GM19035 (cell line): ENCODE measurements around the gene MINDY4.

Source experiments
- ATAC-seq: cut with Tn5 transposase; IDR thresholded peaks from one replicate; pipeline ENCODE4 v1.9.1; 2021; ENCODE audit not compliant: unreplicated experiment

MINDY4 gene

DNA sequence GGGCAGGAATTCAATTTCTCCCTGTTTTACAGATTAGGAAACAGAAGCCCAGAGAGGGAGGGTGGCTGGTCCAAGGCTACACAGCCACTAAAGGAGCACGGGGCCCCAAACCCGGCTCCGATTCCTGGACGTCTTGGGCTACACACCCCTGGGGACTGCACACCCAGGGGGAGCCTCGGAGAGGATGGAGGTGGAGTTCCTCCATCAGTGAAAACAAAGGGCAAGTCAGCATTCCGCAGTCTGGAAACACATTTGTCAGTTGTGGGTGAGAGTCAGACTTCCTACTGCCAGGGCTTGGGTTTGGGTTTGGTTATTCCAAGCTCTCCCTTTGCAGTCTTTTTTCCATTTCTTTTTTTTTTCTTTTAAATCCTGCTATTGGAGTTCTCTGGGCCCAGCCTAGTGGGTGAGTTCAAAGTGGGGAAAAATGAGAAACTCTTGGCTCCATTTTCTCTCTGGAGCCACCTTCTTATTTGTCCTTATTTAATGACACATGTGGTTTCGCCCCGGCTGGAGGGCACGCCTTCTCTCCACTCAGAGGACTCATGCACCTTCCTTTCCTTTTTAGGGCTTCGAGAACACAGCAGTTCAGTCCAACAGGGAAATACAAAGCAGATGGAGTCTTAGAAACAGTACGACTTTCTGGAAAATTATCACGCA is 80.6 kb downstream of the MINDY4 start:
- ATAC-seq: no peak

DNA sequence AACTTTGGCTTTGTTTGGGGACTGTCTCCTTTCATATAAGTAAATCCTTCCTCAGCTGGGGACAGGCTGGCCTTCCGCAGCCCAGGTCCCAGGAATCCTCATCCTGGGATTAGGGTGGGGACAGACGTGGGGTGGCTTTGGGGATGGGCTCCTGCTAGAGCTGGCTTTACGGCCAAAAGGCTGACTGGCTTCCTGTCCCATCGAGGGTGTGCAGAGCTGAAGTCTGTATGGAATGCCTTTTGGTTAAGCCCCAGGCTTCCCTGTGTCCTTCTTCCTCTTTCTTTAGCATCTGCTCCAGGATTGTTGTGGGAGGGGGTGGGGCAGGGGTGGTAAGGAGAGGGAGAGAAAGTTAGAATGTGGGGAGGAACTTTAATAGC is 81.1 kb downstream of the MINDY4 start:
- no peak for ATAC-seq

GRCh38 chr7:30852744-30853288 is 81.6 kb downstream of the MINDY4 start:
- ATAC-seq: no peak

DNA sequence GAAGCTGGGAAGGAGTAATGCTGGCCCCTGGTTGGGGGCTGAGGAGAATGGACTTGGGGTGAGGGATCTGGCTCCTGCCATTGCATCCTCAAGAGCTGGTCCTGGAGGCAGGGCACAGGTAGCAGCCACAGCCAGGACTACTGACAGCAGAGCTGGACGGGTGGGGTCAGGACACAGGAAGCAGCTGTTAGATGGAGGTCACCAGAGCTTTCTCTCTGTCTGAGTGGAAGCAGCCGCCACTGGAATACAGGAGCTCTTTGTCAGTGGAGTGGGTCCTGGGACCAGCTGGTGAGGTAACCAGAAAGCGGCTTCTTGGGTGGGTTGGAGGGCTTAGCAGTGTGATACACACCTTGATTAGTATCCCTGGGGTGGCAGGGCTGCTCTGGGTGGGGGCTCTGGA is 82.4 kb downstream of the MINDY4 start:
- no peak for ATAC-seq

GRCh38 chr7:30855936-30856335 is 84.7 kb downstream of the MINDY4 start:
- ATAC-seq: no peak

GRCh38 chr7:30858576-30858975 is 87.4 kb downstream of the MINDY4 start:
- no peak for ATAC-seq

DNA sequence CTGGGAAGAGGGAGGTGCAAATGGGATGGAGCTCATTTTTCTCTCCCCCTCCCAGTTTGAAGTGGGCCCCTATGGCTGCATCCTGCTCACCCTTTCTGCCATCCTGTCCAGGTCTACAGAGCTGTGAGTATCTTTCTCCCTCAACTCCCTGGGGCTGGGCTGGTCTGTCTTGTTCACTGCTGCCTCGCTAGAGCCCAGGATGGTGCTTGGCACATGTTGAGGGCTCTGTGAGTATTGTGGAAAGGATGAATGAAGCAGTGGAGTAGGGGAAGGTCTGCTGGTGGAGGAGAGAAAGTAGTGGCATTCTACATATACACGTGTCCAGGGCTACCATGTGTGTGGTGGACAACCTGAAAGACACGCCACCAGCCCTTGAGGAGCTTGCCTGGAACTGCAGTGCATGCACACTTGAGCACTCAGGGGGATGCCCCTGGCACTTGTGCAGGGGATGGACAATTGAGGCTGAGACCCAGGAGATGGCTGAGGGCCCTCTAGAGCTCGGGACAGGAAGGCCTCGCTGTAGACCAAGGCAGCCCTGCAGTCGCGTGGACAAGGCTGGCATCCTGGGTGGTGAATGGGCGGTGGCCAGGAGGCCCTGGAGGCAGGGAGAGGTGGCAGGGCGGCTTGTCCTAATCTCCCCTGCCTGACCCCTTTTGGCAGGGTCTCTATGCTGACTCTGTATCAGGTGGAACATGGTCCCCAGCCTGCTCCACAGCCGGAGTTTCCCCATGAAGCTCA is 88.2 kb downstream of the MINDY4 start:
- ATAC-seq: no peak

DNA sequence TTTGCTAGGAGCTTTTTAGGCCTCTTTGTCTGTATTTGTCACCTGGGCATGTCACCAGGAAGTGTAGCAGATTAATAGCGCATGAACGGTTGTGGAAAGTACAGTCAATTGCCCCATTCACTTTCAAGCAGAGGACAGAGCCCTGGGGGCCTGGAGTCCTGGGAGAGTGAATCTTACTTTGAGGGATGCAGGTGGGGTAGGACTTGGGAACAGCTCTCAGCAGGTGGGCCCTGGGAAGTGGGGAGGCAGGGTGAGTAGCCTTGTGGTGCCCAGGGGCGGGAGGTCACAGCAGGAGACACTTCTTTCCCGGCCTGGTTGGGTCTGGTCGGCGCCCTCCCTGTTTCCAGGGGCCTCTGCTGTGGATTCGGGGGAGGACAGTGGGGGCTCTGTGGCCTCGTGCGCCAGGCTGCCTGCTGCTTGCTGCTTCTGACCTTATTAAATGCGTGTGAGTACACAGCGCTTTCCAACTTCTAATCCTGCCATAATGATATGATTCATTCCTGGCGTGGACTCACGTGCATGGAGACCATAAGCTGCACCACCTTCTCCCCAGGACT is 88.8 kb downstream of the MINDY4 start:
- ATAC-seq: no peak

DNA sequence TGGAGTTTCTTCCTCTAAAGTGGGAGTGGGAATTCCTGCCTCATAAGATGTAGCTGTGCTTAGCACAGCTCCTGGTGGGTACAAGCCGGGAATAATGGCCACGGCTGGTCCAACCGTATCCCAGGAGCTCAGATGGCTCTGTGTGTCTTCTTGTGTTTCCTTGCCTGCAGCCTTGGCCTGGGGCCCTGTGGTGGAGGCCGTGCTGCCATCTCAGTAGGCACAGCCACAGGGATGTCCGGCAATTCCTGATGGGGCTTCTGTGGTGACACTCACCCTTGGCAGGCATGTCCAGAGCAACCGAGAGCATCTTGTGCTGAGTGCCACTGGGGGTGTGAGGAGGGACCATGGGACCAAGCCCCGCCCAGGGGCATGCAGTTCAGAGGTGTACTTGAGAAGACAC is 90.4 kb downstream of the MINDY4 start:
- no peak for ATAC-seq

GRCh38 chr7:30862995-30863705 is 91.9 kb downstream of the MINDY4 start:
- no peak for ATAC-seq

DNA sequence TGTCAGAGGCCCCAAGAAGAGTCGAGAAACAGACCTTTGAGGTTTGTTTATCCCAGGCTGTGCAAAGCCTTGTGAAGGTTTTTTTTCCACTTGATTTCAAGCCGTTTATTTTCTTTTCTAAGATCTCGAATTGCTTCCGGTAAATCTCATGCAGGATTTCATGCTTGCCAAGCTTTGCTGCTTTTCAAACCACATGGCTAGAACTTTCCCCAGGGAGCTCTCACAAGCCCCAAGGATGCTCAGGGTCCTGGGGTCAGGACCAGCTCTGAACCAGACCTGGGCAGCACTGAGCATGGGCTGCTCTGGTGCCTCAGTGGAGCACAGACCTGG is 92.5 kb downstream of the MINDY4 start:
- no peak for ATAC-seq

- no peak for ATAC-seq
Observed at GRCh38 chr7:30864101-30864500, 92.9 kb downstream of the MINDY4 start.

- no peak for ATAC-seq
Observed at GRCh38 chr7:30865076-30865475, 93.9 kb downstream of the MINDY4 start.

- no peak for ATAC-seq
Observed at GRCh38 chr7:30865821-30866220, 94.6 kb downstream of the MINDY4 start.

- ATAC-seq: no peak
Observed at GRCh38 chr7:30866939-30867338, 95.7 kb downstream of the MINDY4 start.

DNA sequence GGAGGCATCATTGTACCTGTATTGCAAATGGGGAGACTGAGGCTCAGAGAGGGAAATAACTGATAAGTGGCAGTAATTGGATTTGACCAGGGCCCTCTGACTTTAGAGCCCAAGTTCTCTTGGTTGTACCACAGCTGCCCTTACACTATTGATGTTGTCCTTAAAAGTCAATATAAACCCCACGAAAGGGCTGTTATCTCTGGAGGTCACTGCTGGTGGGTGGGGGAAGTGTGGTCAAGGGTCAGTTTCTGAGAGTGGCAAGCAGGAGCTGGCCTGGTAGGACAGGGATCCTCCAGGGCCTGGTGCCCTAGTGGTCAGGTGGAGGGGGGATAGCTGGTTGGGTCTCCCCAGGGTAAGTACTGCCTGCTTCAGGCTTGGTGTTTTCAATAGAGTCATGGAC is 96.3 kb downstream of the MINDY4 start:
- no peak for ATAC-seq

GRCh38 chr7:30869794-30870611 is 98.8 kb downstream of the MINDY4 start:
- no peak for ATAC-seq

- no peak for ATAC-seq
Observed at GRCh38 chr7:30870821-30871518, 99.8 kb downstream of the MINDY4 start.

DNA sequence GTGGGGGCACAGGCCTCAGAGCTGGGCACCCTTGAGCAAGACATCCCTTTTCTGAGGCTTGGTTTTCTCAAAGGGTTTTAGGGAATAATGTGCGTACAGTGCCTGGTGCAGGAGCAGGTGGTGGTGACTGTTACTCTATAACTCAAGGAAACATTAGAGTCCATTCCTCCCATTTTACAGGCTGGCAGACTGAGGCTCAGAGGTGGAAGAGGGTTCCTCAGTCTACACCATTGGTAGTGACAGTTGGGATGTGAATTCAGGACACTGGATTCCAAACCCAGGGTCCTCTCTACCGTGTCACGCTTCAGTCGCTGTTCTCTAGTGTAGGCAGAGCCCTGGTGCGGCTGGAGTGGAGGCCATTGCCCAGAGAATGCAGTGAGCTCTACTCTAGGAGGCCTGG is 100.4 kb downstream of the MINDY4 start:
- ATAC-seq: no peak

DNA sequence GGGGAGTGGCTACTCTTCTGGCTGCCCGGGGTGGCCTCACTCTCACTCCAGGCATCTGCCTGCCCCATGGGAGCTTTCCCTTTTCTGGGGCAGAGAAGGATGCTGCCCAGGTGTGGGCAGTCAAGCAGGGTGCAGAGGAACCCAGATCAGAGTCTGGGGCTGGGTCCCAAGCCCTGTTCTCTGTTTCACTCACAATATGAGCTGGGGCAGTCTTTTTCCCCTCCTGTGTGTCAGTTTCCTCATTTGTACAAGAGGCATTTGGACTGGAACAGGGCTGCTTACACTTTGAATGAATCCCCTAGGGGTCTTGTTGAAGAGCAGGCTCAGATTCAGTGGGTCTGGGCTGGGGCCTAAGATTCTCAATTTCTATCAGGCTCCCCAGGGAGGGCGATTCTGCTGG is 102.0 kb downstream of the MINDY4 start:
- ATAC-seq: no peak
